Fibroblast of mammary gland (primary cell): ENCODE data around the gene MPP3.
A peak's percentile ranks its signal among the peaks of the same experiment; 100 is the strongest.

ENCODE experiments used
- DNase-seq: peaks from one replicate; pipeline ENCODE4 v3.0.0-alpha.2; 2010; ENCODE audit warnings: low read depth
- H3K4me3 ChIP-seq: 2 replicates; pipeline ENCODE4 v1.5.1; 2011; ENCODE audit warnings: low read depth, mild to moderate bottlenecking, low read length, moderate library complexity; ENCODE audit not compliant: control insufficient read depth
- TF ChIP-seq, protein P1 (sequence below): conservative IDR thresholded peaks from 2 replicates; pipeline ENCODE4 v1.5.1; 2011; ENCODE audit warnings: low read depth, low read length, inconsistent platforms; ENCODE audit not compliant: control insufficient read depth, insufficient read depth

The MPP3 gene

DNA sequence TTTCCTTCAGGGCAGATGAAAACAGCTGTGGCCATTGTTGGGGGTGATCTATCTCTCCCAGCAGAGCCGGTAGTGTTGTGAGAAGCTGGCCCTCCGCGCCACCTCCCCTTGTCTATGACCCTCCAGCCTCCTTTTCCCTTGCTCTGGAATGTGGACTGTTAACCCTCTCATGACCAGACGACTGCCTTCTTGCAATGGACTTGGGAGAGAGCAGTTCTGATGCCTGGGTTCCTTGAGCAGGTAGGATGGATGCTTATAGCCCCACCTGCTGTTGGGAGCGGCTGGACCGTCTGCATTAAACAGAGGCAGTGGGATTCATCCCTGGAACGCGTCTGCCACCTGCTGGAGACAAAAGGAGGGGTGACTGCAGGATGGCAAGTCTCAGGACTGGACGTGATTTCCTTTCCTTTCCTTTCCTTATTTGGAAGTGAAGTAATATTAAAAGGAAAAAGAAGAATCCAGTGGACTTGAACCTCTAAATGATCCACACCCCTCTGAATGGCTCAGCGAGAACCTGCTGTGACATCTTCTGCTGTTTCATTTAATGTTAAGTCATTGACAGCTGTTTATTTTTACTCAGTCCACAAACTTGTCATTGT lies 72.6 kb downstream of the MPP3 start:
- no peak overlapping the region for H3K4me3 ChIP-seq
- TF ChIP-seq, protein P1, sequence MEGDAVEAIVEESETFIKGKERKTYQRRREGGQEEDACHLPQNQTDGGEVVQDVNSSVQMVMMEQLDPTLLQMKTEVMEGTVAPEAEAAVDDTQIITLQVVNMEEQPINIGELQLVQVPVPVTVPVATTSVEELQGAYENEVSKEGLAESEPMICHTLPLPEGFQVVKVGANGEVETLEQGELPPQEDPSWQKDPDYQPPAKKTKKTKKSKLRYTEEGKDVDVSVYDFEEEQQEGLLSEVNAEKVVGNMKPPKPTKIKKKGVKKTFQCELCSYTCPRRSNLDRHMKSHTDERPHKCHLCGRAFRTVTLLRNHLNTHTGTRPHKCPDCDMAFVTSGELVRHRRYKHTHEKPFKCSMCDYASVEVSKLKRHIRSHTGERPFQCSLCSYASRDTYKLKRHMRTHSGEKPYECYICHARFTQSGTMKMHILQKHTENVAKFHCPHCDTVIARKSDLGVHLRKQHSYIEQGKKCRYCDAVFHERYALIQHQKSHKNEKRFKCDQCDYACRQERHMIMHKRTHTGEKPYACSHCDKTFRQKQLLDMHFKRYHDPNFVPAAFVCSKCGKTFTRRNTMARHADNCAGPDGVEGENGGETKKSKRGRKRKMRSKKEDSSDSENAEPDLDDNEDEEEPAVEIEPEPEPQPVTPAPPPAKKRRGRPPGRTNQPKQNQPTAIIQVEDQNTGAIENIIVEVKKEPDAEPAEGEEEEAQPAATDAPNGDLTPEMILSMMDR: peak; percentile 100
- DNase-seq: peak; percentile 90

DNA sequence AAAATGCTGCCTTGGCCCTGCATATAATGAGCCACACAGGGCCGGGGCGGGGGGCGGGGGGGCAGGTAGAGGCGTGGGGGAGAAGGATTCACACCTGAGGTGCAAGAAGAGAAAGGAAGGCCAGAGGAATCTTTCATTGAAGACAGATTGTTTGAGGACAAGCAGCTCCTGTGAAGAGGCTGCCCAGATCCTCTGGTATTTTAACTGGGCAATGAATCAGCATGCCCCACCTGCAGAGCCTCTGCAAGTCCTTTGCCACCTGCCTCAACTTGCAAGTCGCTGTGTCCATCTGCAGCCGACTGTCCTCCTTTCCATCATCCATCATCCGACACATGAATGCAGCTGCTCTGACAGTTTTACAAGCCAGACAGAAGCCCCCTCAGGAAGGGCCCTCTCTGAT lies 73.1 kb downstream of the MPP3 start:
- TF ChIP-seq, protein P1: no peak
- no peak for DNase-seq
- H3K4me3 ChIP-seq: no peak overlapping the region

DNA sequence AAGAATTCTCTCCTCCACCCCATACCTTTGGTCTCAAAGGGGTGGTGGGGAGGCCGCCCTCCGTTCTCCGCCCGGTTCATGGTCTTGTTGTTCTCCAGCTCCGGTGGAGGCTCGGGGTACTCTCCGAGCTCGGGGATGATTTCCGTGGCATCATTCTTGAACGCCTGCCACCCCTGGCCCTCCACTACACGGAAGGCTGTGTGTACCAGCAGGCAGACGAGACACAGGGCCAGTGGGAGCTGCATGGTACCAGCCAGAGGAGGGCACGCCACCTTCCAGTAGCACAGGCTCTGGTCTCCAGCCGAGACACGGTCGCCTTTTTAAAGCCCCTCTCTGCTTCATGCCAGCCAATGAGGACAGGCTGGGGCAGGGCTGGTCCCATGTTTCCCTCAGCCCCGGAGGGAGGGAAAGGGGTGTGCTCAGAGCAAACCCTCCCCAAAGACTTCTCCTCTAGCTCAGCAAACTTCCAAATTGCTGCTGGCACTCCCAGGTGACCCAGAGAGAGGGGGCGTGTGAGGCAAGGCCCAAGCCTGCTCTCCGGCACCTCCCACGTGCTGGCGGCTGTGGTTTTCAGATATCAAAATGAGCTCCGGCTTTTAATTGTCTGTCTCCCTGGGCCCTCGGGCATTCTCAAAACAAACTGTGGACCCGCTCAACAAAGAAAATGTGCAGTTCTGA lies 74.3 kb downstream of the MPP3 start, which contains the start of gene SOST:
Gene SOST (minus strand): TSS at position 295 of the 678 bp plus-strand sequence. CDS start 50 bp downstream, at position 245.
- H3K4me3 ChIP-seq: no peak within 1 kb of the TSS
- TF ChIP-seq, protein P1: no peak
- DNase-seq: no peak

- TF ChIP-seq, protein P1: no peak
- H3K4me3 ChIP-seq: no peak overlapping the region
- DNase-seq: no peak
Observed at GRCh38 chr17:43758086-43758485, 74.9 kb downstream of the MPP3 start.

DNA sequence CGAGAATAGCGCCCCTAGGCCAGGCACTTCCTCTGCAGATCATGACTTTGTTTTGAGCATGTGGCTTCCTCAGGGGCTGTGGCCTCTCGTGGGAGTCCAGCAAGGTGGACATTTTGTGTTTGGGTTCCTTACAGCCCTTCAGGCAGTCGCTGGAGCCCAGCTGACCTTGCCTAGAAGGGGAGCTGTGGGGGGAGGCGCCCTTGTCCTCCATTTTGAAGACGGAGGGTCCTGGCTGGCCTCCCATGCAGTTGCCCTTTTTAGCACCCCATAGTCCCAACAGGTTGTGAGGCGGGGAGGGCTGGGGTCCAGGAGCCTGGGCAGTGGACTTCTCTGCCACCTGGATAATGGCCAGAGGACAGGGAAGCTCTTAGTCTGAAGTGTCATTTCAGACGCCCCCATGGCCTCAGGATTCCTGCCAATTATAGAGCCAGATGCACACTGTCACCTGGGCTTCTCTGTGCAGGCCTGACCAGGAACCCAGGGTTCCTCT lies 75.7 kb downstream of the MPP3 start:
- TF ChIP-seq, protein P1: no peak
- no peak for DNase-seq
- no peak overlapping the region for H3K4me3 ChIP-seq

DNA sequence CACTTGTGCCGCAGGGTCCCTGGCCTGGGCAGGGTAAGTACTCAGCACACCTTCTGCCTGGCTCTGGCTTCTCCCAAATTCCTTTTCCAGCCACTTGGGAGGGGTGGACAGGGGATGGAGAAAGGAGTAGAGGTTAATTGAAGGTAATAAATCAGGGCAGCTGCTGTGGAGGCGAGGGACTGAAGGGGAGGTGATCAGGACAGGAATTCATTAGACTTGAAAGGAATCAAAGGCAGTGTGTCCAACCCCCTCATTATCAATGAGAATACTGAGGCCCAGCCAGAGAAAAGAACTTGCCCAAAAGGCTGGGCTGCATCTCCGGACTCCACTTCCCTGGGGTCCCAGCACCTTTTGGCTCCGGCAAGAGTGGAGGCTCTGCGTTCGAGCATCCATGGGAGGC lies 76.7 kb downstream of the MPP3 start:
- no peak for DNase-seq
- TF ChIP-seq, protein P1: no peak
- no peak overlapping the region for H3K4me3 ChIP-seq
